Neuronal stem cell (in vitro differentiated cells): ENCODE data around the gene CLASRP.
"Not testable (repeated sequence)": the region's sequence is repeated elsewhere in the genome, so short reads cannot be mapped to it uniquely, and the experiment has no call there.

ENCODE experiments used
- DNase-seq: peaks from one replicate; pipeline ENCODE4 v3.0.0-alpha.2; 2013; ENCODE audit warnings: low spot score
- H2AFZ ChIP-seq: one replicate; pipeline ENCODE4 v1.6.1; 2013; ENCODE audit warnings: mild to moderate bottlenecking, low read length, inconsistent platforms
- H2AK5ac ChIP-seq: 2 replicates; pipeline ENCODE4 v1.6.1; 2013; ENCODE audit warnings: low read depth, mild to moderate bottlenecking, inconsistent platforms, low read length, moderate library complexity, mixed read lengths
- H2BK120ac ChIP-seq: 2 replicates; pipeline ENCODE4 v1.6.1; 2013; ENCODE audit warnings: low read depth, mild to moderate bottlenecking, inconsistent platforms, low read length, moderate library complexity, mixed read lengths
- H2BK12ac ChIP-seq: one replicate; pipeline ENCODE4 v1.6.1; 2013; ENCODE audit warnings: low read length, inconsistent platforms
- H2BK15ac ChIP-seq: 2 replicates; pipeline ENCODE4 v1.6.1; 2013; ENCODE audit warnings: mild to moderate bottlenecking, low read length, inconsistent platforms, mixed read lengths
- H2BK5ac ChIP-seq: one replicate; pipeline ENCODE4 v1.6.1; 2013; ENCODE audit warnings: inconsistent platforms, mild to moderate bottlenecking, low read length, moderate library complexity
- H3K14ac ChIP-seq: one replicate; pipeline ENCODE4 v1.6.1; 2013; ENCODE audit warnings: low read length, inconsistent platforms
- H3K18ac ChIP-seq: 2 replicates; pipeline ENCODE4 v1.6.1; 2013; ENCODE audit warnings: low read length, inconsistent platforms
- H3K23ac ChIP-seq: 2 replicates; pipeline ENCODE4 v1.6.1; 2013; ENCODE audit warnings: low read depth, mild to moderate bottlenecking, mixed read lengths, low read length, inconsistent platforms; ENCODE audit not compliant: poor library complexity
- H3K27ac ChIP-seq: replicated peaks from 3 replicates; pipeline ENCODE4 v1.5.1; 2013; ENCODE audit warnings: low read length, inconsistent platforms
- H3K27me3 ChIP-seq, 3 experiments: 2 replicates each; pipeline ENCODE4 v1.6.1; 2013; ENCODE audit warnings: low read length in 3 of 3, mild to moderate bottlenecking in 2 of 3, inconsistent platforms in 1 of 3, low read depth in 1 of 3, mixed read lengths in 1 of 3, moderate library complexity in 1 of 3; ENCODE audit not compliant: control insufficient read depth in 3 of 3, insufficient read depth in 3 of 3
- H3K36me3 ChIP-seq, 2 donors: replicated peaks in 1 of 2; 2 replicates each; pipeline ENCODE4 v1.6.1; 2013; ENCODE audit warnings: low read length in 2 of 2; ENCODE audit not compliant: control insufficient read depth in 2 of 2, insufficient read depth in 2 of 2
- H3K4ac ChIP-seq: 2 replicates; pipeline ENCODE4 v1.6.1; 2013; ENCODE audit warnings: inconsistent platforms, mild to moderate bottlenecking, low read length, moderate library complexity
- H3K4me1 ChIP-seq, 2 donors: 1 replicate in 1 of 2; 2 replicates in 1 of 2; pipeline ENCODE4 v1.6.1; 2013; ENCODE audit warnings: low read length in 2 of 2, low read depth in 1 of 2; ENCODE audit not compliant: control insufficient read depth in 2 of 2, insufficient read depth in 1 of 2
- H3K4me2 ChIP-seq: one replicate; pipeline ENCODE4 v1.6.1; 2013; ENCODE audit warnings: mild to moderate bottlenecking, low read length, inconsistent platforms; ENCODE audit not compliant: insufficient read depth, poor library complexity, severe bottlenecking
- H3K4me3 ChIP-seq, 2 donors: 2 replicates each; pipeline ENCODE4 v1.5.1; 2013; ENCODE audit warnings: low read length in 2 of 2, mild to moderate bottlenecking in 2 of 2, inconsistent platforms in 1 of 2, moderate library complexity in 1 of 2
- H3K79me1 ChIP-seq: one replicate; pipeline ENCODE4 v1.6.1; 2013; ENCODE audit warnings: low read depth, mild to moderate bottlenecking, inconsistent platforms, low read length, moderate library complexity
- H3K9ac ChIP-seq: one replicate; pipeline ENCODE4 v1.6.1; 2013; ENCODE audit warnings: mild to moderate bottlenecking, low read depth, low read length, inconsistent platforms; ENCODE audit not compliant: poor library complexity
- H3K9me3 ChIP-seq, 2 donors: replicated peaks in 1 of 2; 2 replicates each; pipeline versions ENCODE3 to v1.6.1; 2013; ENCODE audit warnings: low read length in 2 of 2, mild to moderate bottlenecking in 2 of 2, inconsistent platforms in 1 of 2, low read depth in 1 of 2, mixed read lengths in 1 of 2, moderate library complexity in 1 of 2; ENCODE audit not compliant: control insufficient read depth in 2 of 2, insufficient read depth in 1 of 2
- H4K8ac ChIP-seq: one replicate; pipeline ENCODE4 v1.6.1; 2013; ENCODE audit warnings: low read depth, mild to moderate bottlenecking, inconsistent platforms, low read length, moderate library complexity
- H4K91ac ChIP-seq: one replicate; pipeline ENCODE4 v1.6.1; 2013; ENCODE audit warnings: low read length, low read depth, mild to moderate bottlenecking, inconsistent platforms; ENCODE audit not compliant: poor library complexity
- WGBS, 2 donors: extraction: QIAGEN DNeasy Blood & Tissue Kit; methylation state at CpG; one replicate each; pipeline ENCODE4 v1.1.7; 2013; ENCODE audit warnings: missing lambda C conversion rate in 2 of 2, mixed read lengths in 1 of 2; ENCODE audit not compliant: insufficient read length in 2 of 2, insufficient replicate concordance in 1 of 2; ENCODE audit errors: extremely low coverage in 2 of 2; 5-methylcytosine and 5-hydroxymethylcytosine counted together

Gene CLASRP

DNA sequence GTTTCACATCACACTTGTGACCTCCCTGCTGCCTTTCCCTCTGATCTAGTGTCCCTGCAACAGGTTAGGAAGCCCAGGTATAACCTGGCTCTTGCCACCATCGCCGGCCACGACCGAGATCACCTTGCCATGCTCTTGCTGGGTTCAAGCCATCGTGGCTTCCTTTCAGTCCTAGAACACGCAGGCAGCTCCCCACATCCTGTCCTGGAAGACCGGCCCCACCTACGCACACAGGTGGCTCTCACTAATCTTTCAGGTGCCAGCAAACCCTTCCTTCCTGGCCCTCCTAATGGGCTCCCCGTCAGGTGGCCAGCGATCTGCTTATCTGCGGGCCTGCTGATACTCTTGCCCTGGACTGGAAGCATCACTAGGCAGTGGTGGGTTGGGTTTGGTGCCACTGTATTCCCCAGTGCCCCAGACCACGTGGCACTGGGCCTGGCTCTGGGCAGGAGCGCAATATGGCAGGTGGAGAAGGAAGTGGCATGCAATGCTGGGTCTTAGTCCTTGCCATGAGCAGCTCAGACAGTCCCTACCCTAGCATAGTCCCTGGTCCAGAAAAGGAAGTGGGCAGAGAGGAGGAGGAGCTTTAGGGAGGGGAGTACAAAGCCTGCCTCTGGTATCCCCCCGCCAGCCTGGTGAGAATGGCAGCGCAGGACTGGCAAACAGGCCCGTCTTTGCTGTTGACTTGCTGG lies 66.0 kb downstream of the CLASRP start:
- H2AK5ac ChIP-seq = peak overlapping the region; percentile 96
- no CpG with 5 or more reads among the region's 16 CpGs for WGBS, 2 donors
- peak overlapping the region; percentile 59 for H2BK12ac ChIP-seq
- peak overlapping the region; percentile 9 for H4K91ac ChIP-seq
- H3K9me3 ChIP-seq = no peaks in the 10 kb centered on the region
- no peak for DNase-seq
- H3K36me3 ChIP-seq = peaks cover 0 to 4% of the 10 kb centered on the region in 2 donors
- H2BK15ac ChIP-seq = peak overlapping the region; percentile 33
- peak overlapping the region; percentile 66 for H3K23ac ChIP-seq
- H3K79me1 ChIP-seq = peaks cover 19% of the 10 kb centered on the region
- no peak overlapping the region for H3K9ac ChIP-seq
- peak overlapping the region; percentile 78 for H3K27ac ChIP-seq
- H2BK120ac ChIP-seq = no peak overlapping the region
- H3K27me3 ChIP-seq = no peaks in the 10 kb centered on the region
- no peak overlapping the region for H4K8ac ChIP-seq
- peak overlapping the region; percentile 86 for H3K18ac ChIP-seq
- H3K14ac ChIP-seq = peak overlapping the region; percentile 87
- H3K4me3 ChIP-seq = peak overlapping the region in 1 of 2 donors; percentile 38
- H2BK5ac ChIP-seq = peak overlapping the region; percentile 88
- no peak overlapping the region for H3K4me2 ChIP-seq
- peaks cover 28 to 34% of the 10 kb centered on the region in 2 donors for H3K4me1 ChIP-seq
- H3K4ac ChIP-seq = peak overlapping the region; percentile 72
- H2AFZ ChIP-seq = no peak overlapping the region

GRCh38 chr19:45106363-45106762 lies 67.5 kb downstream of the CLASRP start:
- not testable (repeated sequence) for H3K9me3 ChIP-seq, H3K4ac ChIP-seq, DNase-seq, H4K8ac ChIP-seq, H4K91ac ChIP-seq, H2AFZ ChIP-seq, H3K27ac ChIP-seq, H3K23ac ChIP-seq, H3K36me3 ChIP-seq, H3K4me3 ChIP-seq, H2AK5ac ChIP-seq, H3K27me3 ChIP-seq, H2BK5ac ChIP-seq, H2BK120ac ChIP-seq, H3K4me2 ChIP-seq, H2BK12ac ChIP-seq, H3K14ac ChIP-seq, H2BK15ac ChIP-seq, H3K18ac ChIP-seq, H3K9ac ChIP-seq
- Histone ChIP-seq H3K4me1 (peaks cover 18 to 25% of the 10 kb centered on the region in 2 donors), H3K79me1 (peaks cover 19% of the 10 kb centered on the region)
- WGBS, 2 donors = no CpG with 5 or more reads among the region's 11 CpGs

GRCh38 chr19:45107621-45108150 lies 68.8 kb downstream of the CLASRP start:
- Histone ChIP-seq H4K91ac (no peak overlapping the region), H3K9me3 (no peaks in the 10 kb centered on the region), H3K18ac (no peak overlapping the region), H2BK15ac (no peak overlapping the region), H3K27me3 (no peaks in the 10 kb centered on the region), H2BK5ac (no peak overlapping the region), H3K4me1 (peaks cover 16 to 21% of the 10 kb centered on the region in 2 donors), H3K79me1 (peaks cover 17% of the 10 kb centered on the region), H3K27ac (no peak overlapping the region), H3K23ac (no peak overlapping the region), H3K4me2 (no peak overlapping the region), H2BK12ac (no peak overlapping the region), H3K4ac (no peak overlapping the region), H3K36me3 (peaks cover 0 to 1% of the 10 kb centered on the region in 2 donors), H3K9ac (no peak overlapping the region), H2AFZ (no peak overlapping the region), H3K14ac (no peak overlapping the region), H4K8ac (no peak overlapping the region), H2BK120ac (no peak overlapping the region), H2AK5ac (no peak overlapping the region), H3K4me3 (no peak overlapping the region)
- no CpG with 5 or more reads among the region's 12 CpGs for WGBS, 2 donors
- no peak for DNase-seq

DNA sequence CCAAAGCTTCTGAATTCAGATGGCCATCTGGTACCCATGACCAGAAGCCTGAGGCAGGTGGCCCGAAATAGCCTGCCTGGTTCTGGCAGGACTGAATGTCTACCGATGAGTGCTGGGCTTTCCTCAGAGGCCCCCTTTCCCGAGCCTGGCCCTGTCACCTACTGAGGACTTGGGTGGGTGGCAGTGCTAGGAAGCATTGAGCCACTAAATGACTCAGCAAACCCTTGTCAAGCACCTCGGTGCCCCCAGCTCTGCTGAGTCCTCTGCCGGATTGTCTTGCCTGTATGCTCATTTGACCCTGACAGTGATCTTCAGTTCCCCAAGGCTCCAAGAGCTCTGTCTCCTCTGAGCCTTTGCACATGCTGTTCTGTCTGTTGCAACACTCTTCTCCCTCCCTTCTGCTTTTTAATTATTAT lies 72.0 kb downstream of the CLASRP start:
- Histone ChIP-seq H3K36me3 (no peaks in the 10 kb centered on the region), H3K4me3 (no peak overlapping the region), H2BK5ac (no peak overlapping the region), H2BK12ac (no peak overlapping the region), H3K9ac (no peak overlapping the region), H4K8ac (no peak overlapping the region), H3K23ac (no peak overlapping the region), H3K4me2 (no peak overlapping the region), H2AK5ac (no peak overlapping the region), H4K91ac (no peak overlapping the region), H2AFZ (no peak overlapping the region), H3K14ac (no peak overlapping the region), H2BK15ac (no peak overlapping the region), H3K9me3 (no peaks in the 10 kb centered on the region), H3K27me3 (no peaks in the 10 kb centered on the region), H3K18ac (no peak overlapping the region), H3K4ac (no peak overlapping the region), H3K27ac (no peak overlapping the region), H3K79me1 (peaks cover 16% of the 10 kb centered on the region), H3K4me1 (peaks cover 0 to 5% of the 10 kb centered on the region in 2 donors), H2BK120ac (no peak overlapping the region)
- no peak for DNase-seq
- no CpG with 5 or more reads among the region's 5 CpGs for WGBS, 2 donors
